Measurements from ENCODE around the gene KCNG4.
A peak's percentile ranks its signal among the peaks of the same experiment; 100 is the strongest.

The KCNG4 gene

GRCh38 chr16:84194470-84195200, 45.2 kb downstream of the KCNG4 start:
- TF ChIP-seq EZH2 (IDR thresholded peaks at IDR 0.05) = no peak
- TF ChIP-seq FOXP2 (optimal IDR thresholded peaks at IDR 0.05; ENCODE audit: control extremely low read depth, extremely low read length, insufficient read depth) = no peak
- no peak for TF ChIP-seq POLR2AphosphoS5 (IDR thresholded peaks at IDR 0.05; ENCODE audit: borderline replicate concordance, low read depth, low read length)
- no peak overlapping the region for H3K27ac ChIP-seq
- H3K36me3 ChIP-seq (ENCODE audit: insufficient read depth, low read length) = no peaks in the 10 kb centered on the region
- H3K9ac ChIP-seq (ENCODE audit: insufficient read length) = no peak overlapping the region
- no peak overlapping the region for H3K4me3 ChIP-seq
- no peaks in the 10 kb centered on the region for H3K9me3 ChIP-seq (ENCODE audit: low read depth, low read length)
- DNase-seq (ENCODE audit: low read depth, low spot score) = no peak

DNA sequence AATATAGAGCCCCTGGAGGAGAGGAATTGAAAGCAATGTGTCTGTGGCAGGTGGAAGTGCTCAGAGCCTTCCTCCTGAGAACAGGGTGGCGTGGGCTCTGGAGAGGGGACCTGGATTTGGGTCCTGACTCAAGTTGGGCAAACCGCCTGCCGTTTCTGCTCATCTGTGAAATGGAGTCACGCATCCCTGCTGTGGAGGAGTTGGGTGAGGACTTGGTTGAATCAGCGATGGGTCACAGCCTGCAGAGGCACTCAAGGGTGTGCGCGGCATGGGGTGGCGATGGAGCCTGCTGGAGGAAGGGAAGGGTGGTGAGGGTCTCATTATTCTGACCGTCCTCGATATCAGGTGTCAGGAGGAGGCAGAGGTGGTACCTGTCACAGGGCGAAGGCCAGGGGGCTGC, 45.8 kb downstream of the KCNG4 start:
- no peaks in the 10 kb centered on the region for H3K36me3 ChIP-seq (ENCODE audit: insufficient read depth, low read length)
- no peak overlapping the region for H3K9ac ChIP-seq (ENCODE audit: insufficient read length)
- H3K27ac ChIP-seq = no peak overlapping the region
- TF ChIP-seq EZH2 (IDR thresholded peaks at IDR 0.05) (no peak), POLR2AphosphoS5 (IDR thresholded peaks at IDR 0.05; ENCODE audit: borderline replicate concordance, low read depth, low read length) (no peak), FOXP2 (optimal IDR thresholded peaks at IDR 0.05; ENCODE audit: control extremely low read depth, extremely low read length, insufficient read depth) (no peak)
- no peaks in the 10 kb centered on the region for H3K9me3 ChIP-seq (ENCODE audit: low read depth, low read length)
- H3K4me3 ChIP-seq = no peak overlapping the region
- no peak for DNase-seq (ENCODE audit: low read depth, low spot score)

- H3K27ac ChIP-seq = no peak overlapping the region
- H3K9me3 ChIP-seq (ENCODE audit: low read depth, low read length) = no peaks in the 10 kb centered on the region
- DNase-seq (ENCODE audit: low read depth, low spot score) = no peak
- no peak overlapping the region for H3K4me3 ChIP-seq
- H3K9ac ChIP-seq (ENCODE audit: insufficient read length) = no peak overlapping the region
- TF ChIP-seq FOXP2 (optimal IDR thresholded peaks at IDR 0.05; ENCODE audit: control extremely low read depth, extremely low read length, insufficient read depth) (no peak), POLR2AphosphoS5 (IDR thresholded peaks at IDR 0.05; ENCODE audit: borderline replicate concordance, low read depth, low read length) (no peak), EZH2 (IDR thresholded peaks at IDR 0.05) (no peak)
- no peaks in the 10 kb centered on the region for H3K36me3 ChIP-seq (ENCODE audit: insufficient read depth, low read length)
Observed at GRCh38 chr16:84193480-84193879, 46.3 kb downstream of the KCNG4 start.

- no peaks in the 10 kb centered on the region for H3K9me3 ChIP-seq (ENCODE audit: low read depth, low read length)
- no peak overlapping the region for H3K9ac ChIP-seq (ENCODE audit: insufficient read length)
- TF ChIP-seq FOXP2 (optimal IDR thresholded peaks at IDR 0.05; ENCODE audit: control extremely low read depth, extremely low read length, insufficient read depth) = no peak
- no peaks in the 10 kb centered on the region for H3K36me3 ChIP-seq (ENCODE audit: insufficient read depth, low read length)
- H3K27ac ChIP-seq = no peak overlapping the region
- no peak overlapping the region for H3K4me3 ChIP-seq
- no peak for DNase-seq (ENCODE audit: low read depth, low spot score)
Observed at GRCh38 chr16:84191466-84191865, 48.3 kb downstream of the KCNG4 start.

DNA sequence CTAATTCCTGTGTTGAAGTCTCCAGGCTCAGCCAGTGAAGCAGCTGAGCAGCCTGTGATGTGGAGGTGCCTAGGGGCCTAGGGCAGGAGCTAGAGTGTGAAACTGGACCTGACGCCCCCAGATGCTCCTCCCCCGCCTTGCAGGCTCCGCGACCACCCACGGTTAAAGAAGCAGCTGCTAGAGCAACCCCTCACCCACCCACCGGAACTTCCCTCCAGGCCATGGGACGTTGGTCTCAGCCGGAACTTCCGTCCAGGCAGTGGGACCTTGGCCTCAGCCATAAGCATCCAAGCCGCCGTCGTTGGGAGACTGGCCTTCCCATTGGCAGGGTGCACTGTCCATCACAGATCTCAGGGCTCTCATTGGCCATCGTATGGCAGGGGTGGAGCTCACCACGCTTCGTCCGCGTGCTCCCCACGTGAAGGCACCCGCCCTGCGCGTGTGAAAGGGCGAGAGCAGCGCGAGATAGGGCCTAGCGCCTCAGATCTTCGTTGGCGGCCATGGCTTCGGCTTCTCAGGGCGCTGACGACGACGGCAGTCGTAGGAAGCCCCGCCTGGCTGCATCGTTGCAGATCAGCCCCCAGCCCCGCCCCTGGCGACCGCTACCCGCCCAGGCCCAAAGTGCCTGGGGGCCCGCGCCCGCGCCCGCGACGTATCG, 49.0 kb downstream of the KCNG4 start, which contains the start of gene ADAD2:
TSS of gene ADAD2 (plus strand) at position 427 of the 658 bp plus-strand sequence. CDS start at position 501, 74 bp downstream.
- H3K36me3 ChIP-seq (ENCODE audit: insufficient read depth, low read length) = no peaks in the 10 kb centered on the region
- no peak within 1 kb of the TSS for H3K4me3 ChIP-seq
- no peak for DNase-seq (ENCODE audit: low read depth, low spot score)
- TF ChIP-seq FOXP2 (optimal IDR thresholded peaks at IDR 0.05; ENCODE audit: control extremely low read depth, extremely low read length, insufficient read depth) (no peak), EZH2 (IDR thresholded peaks at IDR 0.05) (no peak), POLR2AphosphoS5 (IDR thresholded peaks at IDR 0.05; ENCODE audit: borderline replicate concordance, low read depth, low read length) (no peak)
- no peaks in the 10 kb centered on the region for H3K9me3 ChIP-seq (ENCODE audit: low read depth, low read length)
- H3K9ac ChIP-seq (ENCODE audit: insufficient read length) = no peak within 1 kb of the TSS
- H3K27ac ChIP-seq = no peak within 1 kb of the TSS

- Histone ChIP-seq H3K36me3 (ENCODE audit: insufficient read depth, low read length) (no peaks in the 10 kb centered on the region), H3K9ac (ENCODE audit: insufficient read length) (peak within 1 kb of the TSS; percentile 89), H3K4me3 (peak within 1 kb of the TSS; percentile 89), H3K27ac (no peak within 1 kb of the TSS), H3K9me3 (ENCODE audit: low read depth, low read length) (no peaks in the 10 kb centered on the region)
- no peak for TF ChIP-seq FOXP2 (optimal IDR thresholded peaks at IDR 0.05; ENCODE audit: control extremely low read depth, extremely low read length, insufficient read depth)
- TF ChIP-seq POLR2AphosphoS5 (IDR thresholded peaks at IDR 0.05; ENCODE audit: borderline replicate concordance, low read depth, low read length) = peak; percentile 73
- DNase-seq (ENCODE audit: low read depth, low spot score) = no peak
Observed at GRCh38 chr16:84186685-84187437, 53.0 kb downstream of the KCNG4 start, which contains the start of gene TAF1C. Gene TAF1C (minus strand): TSS chr16:84187057. CDS start chr16:84184988, 2,069 bp downstream.

GRCh38 chr16:84184775-84185174, 55.0 kb downstream of the KCNG4 start:
- Histone ChIP-seq H3K4me3 (no peak overlapping the region), H3K36me3 (ENCODE audit: insufficient read depth, low read length) (no peaks in the 10 kb centered on the region), H3K27ac (no peak overlapping the region), H3K9ac (ENCODE audit: insufficient read length) (no peak overlapping the region), H3K9me3 (ENCODE audit: low read depth, low read length) (no peaks in the 10 kb centered on the region)
- DNase-seq (ENCODE audit: low read depth, low spot score) = no peak
- no peak for TF ChIP-seq POLR2AphosphoS5 (IDR thresholded peaks at IDR 0.05; ENCODE audit: borderline replicate concordance, low read depth, low read length)
- no peak for TF ChIP-seq EZH2 (IDR thresholded peaks at IDR 0.05)
- TF ChIP-seq FOXP2 (optimal IDR thresholded peaks at IDR 0.05; ENCODE audit: control extremely low read depth, extremely low read length, insufficient read depth) = no peak

- H3K36me3 ChIP-seq (ENCODE audit: insufficient read depth, low read length) = no peaks in the 10 kb centered on the region; the same call in 1 of the 2 replicates
Observed at GRCh38 chr16:84183911-84184591, 55.8 kb downstream of the KCNG4 start.

More at GRCh38 chr16:84183911-84184591, 55.8 kb downstream of the KCNG4 start:
- no peak for DNase-seq (ENCODE audit: low read depth, low spot score)
- H3K9me3 ChIP-seq (ENCODE audit: low read depth, low read length) = no peaks in the 10 kb centered on the region
- no peak for TF ChIP-seq FOXP2 (optimal IDR thresholded peaks at IDR 0.05; ENCODE audit: control extremely low read depth, extremely low read length, insufficient read depth)
- no peak for TF ChIP-seq POLR2AphosphoS5 (IDR thresholded peaks at IDR 0.05; ENCODE audit: borderline replicate concordance, low read depth, low read length)
- no peak for TF ChIP-seq EZH2 (IDR thresholded peaks at IDR 0.05)
- no peak overlapping the region for H3K9ac ChIP-seq (ENCODE audit: insufficient read length)
- H3K4me3 ChIP-seq = no peak overlapping the region
- no peak overlapping the region for H3K27ac ChIP-seq
